SJSA1 (cell line): ENCODE results near the gene COMMD2. TPM values are rescaled to one million over a fixed set of nuclear protein-coding genes. Genes with fewer than 3 reads are reported as not detected.

Source experiments
- DNase-seq, 2 experiments: peaks; one replicate each; pipeline ENCODE4 v3.0.0-alpha.2; 2015 to 2020; ENCODE audit warnings: low spot score in 2 of 2, low read depth in 1 of 2
- H3K27ac ChIP-seq: fragments of 250-450 bp; sonication (Bioruptor Pico); 2 replicates; pipeline ENCODE4 v1.5.1; 2020; ENCODE audit warnings: mild to moderate bottlenecking, moderate library complexity
- H3K27me3 ChIP-seq: fragments of 250-450 bp; sonication (Bioruptor Pico); replicated peaks from 2 replicates; pipeline ENCODE4 v1.5.1; 2020; ENCODE audit warnings: mild to moderate bottlenecking, moderate library complexity
- H3K36me3 ChIP-seq: fragments of 250-450 bp; sonication (Bioruptor Pico); 2 replicates; pipeline ENCODE4 v1.5.1; 2020; ENCODE audit warnings: mild to moderate bottlenecking
- H3K4me1 ChIP-seq: fragments of 250-450 bp; sonication (Bioruptor Pico); replicated peaks from 2 replicates; pipeline ENCODE4 v1.6.1; 2021; ENCODE audit warnings: mild to moderate bottlenecking
- H3K4me3 ChIP-seq: fragments of 250-450 bp; sonication (Bioruptor Pico); 2 replicates; pipeline ENCODE4 v1.5.1; 2020; ENCODE audit warnings: mild to moderate bottlenecking
- H3K9me3 ChIP-seq: fragments of 250-450 bp; sonication (Bioruptor Pico); replicated peaks from 2 replicates; pipeline ENCODE4 v1.5.1; 2020; ENCODE audit warnings: mild to moderate bottlenecking
- total RNA-seq: library from RNA; depleted of rRNA; stranded (reverse); fragments of >200 nt; shearing (Covaris generic); gene quantifications from 2 replicates; pipeline ENCODE4 v1.2.3, GENCODE V29; 2014

The COMMD2 gene
- total RNA-seq, 1 experiment from 2014 or later: 62.8 TPM

- no peak overlapping the region for H3K27ac ChIP-seq
Measured at GRCh38 chr3:149739396-149739795, 12.9 kb downstream of the COMMD2 start.

DNA sequence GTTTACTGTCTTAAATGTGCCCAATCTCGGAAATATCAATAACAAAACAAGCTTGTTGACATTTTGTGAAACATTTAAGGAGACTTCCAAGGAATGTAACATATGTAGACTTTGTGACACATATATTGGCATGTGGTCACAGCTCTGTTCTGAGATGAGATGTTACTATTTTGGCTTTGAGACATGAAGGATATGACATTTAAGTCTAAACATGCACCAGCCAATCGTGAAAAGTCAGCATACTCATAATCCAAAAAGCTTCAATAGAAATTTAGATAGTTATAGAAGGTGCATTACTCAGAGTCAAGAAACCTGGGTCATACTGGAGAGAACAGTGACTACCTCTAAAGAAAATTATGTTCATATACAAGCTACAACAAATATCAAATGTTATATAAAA is 13.4 kb downstream of the COMMD2 start:
- peaks cover 36% of the 10 kb centered on the region for H3K36me3 ChIP-seq
- DNase-seq: no peak
- peaks cover 12% of the 10 kb centered on the region for H3K4me1 ChIP-seq
- H3K27me3 ChIP-seq: no peaks in the 10 kb centered on the region
- H3K27ac ChIP-seq: no peak overlapping the region
- H3K9me3 ChIP-seq: no peaks in the 10 kb centered on the region
- H3K4me3 ChIP-seq: no peak overlapping the region

More at GRCh38 chr3:149739396-149739795, 12.9 kb downstream of the COMMD2 start:
- Histone ChIP-seq H3K4me1 (peaks cover 12% of the 10 kb centered on the region), H3K9me3 (no peaks in the 10 kb centered on the region), H3K27me3 (no peaks in the 10 kb centered on the region), H3K4me3 (no peak overlapping the region), H3K36me3 (peaks cover 40% of the 10 kb centered on the region)
- no peak for DNase-seq

DNA sequence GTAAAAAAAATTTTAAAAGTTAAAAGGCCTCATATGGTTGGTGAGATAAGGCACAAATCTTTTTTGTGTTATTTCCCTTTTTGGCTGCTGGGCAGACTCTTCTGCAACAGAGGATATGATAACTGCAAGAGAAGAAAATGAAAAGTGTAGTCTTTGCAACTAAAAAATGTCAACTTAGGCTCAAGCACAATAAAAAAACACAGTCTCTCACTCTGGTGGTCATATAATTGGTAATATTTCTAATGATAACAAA is 15.4 kb downstream of the COMMD2 start:
- H3K27me3 ChIP-seq: no peaks in the 10 kb centered on the region
- no peak for DNase-seq
- H3K27ac ChIP-seq: no peak overlapping the region
- peaks cover 22% of the 10 kb centered on the region for H3K36me3 ChIP-seq
- peaks cover 12% of the 10 kb centered on the region for H3K4me1 ChIP-seq
- H3K9me3 ChIP-seq: no peaks in the 10 kb centered on the region
- no peak overlapping the region for H3K4me3 ChIP-seq

GRCh38 chr3:149736175-149736952 is 15.9 kb downstream of the COMMD2 start:
- Histone ChIP-seq H3K27ac (0 out of 2 replicates have a peak overlapping the region, but pooled peaks have one; percentile 21), H3K27me3 (no peaks in the 10 kb centered on the region), H3K4me1 (peaks cover 12% of the 10 kb centered on the region), H3K9me3 (no peaks in the 10 kb centered on the region), H3K36me3 (peaks cover 20% of the 10 kb centered on the region), H3K4me3 (no peak overlapping the region)
- peak in 1 of 2 experiments; percentile 47 for DNase-seq

- no peak overlapping the region for H3K27ac ChIP-seq
- H3K4me1 ChIP-seq: peaks cover 12% of the 10 kb centered on the region
- H3K36me3 ChIP-seq: no peaks in the 10 kb centered on the region
- H3K27me3 ChIP-seq: no peaks in the 10 kb centered on the region
- DNase-seq: no peak
- no peaks in the 10 kb centered on the region for H3K9me3 ChIP-seq
- H3K4me3 ChIP-seq: no peak overlapping the region
Measured at GRCh38 chr3:149732234-149732633, 20.1 kb downstream of the COMMD2 start.

DNA sequence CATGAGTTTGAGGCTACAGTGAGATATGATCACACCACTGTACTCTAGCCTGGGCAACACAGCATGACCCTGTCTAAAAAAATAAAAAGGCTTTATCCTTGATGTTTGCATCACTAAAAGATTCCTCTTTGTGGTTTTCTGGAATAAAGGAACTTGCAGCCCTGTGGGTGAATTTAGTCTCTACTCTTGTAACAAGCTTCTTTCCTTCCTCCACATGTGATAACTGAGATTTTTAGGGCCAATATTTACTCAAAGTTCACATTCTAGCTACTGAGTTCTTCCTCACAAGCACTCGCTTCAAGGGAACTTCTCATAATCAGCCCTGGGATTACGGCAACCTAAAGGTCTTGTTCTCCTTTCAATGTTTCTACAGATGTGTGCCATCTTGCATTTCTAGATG is 24.6 kb downstream of the COMMD2 start:
- no peaks in the 10 kb centered on the region for H3K9me3 ChIP-seq
- DNase-seq: no peak
- H3K4me1 ChIP-seq: no peaks in the 10 kb centered on the region
- H3K36me3 ChIP-seq: no peaks in the 10 kb centered on the region
- no peak overlapping the region for H3K4me3 ChIP-seq
- H3K27me3 ChIP-seq: no peaks in the 10 kb centered on the region
- no peak overlapping the region for H3K27ac ChIP-seq

DNA sequence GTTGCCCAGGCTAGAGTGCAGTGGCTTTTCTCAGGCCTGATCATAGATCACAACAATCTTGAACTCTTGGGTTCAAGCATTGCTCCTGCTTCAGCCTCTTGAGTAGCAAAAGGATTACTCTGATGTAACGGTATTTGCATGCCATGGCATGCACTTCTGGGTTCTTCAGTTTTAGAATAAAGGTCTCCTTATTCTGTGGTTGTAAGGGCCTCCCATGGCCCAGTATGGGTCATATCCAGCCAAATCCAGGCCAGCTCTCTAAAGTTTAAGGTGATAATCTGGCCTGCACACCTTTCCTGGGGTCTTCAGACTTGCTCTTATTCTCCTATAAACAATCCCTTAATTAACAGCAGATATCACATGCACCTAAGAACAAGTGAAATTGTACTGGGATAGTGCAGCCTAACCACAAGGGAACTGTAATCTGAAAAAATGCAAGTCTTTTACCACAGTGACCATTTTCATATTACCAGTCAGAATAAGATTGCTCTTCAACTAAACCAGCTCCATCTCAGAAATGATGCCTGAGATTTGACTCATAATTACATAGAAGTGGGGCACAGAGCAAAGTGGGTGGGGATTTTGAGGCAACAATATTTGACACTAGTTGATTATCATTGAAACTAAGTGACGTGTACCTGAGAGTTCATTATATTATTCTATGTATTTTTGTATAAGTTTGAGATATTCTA is 25.4 kb downstream of the COMMD2 start:
- no peak for DNase-seq
- Histone ChIP-seq H3K4me3 (no peak overlapping the region), H3K27ac (no peak overlapping the region), H3K4me1 (no peaks in the 10 kb centered on the region), H3K9me3 (no peaks in the 10 kb centered on the region), H3K27me3 (no peaks in the 10 kb centered on the region), H3K36me3 (no peaks in the 10 kb centered on the region)

- no peaks in the 10 kb centered on the region for H3K9me3 ChIP-seq
- H3K27ac ChIP-seq: no peak overlapping the region
- no peak for DNase-seq
- H3K4me3 ChIP-seq: no peak overlapping the region
- H3K27me3 ChIP-seq: no peaks in the 10 kb centered on the region
- H3K36me3 ChIP-seq: no peaks in the 10 kb centered on the region
- no peaks in the 10 kb centered on the region for H3K4me1 ChIP-seq
Measured at GRCh38 chr3:149723781-149724180, 28.5 kb downstream of the COMMD2 start.

DNA sequence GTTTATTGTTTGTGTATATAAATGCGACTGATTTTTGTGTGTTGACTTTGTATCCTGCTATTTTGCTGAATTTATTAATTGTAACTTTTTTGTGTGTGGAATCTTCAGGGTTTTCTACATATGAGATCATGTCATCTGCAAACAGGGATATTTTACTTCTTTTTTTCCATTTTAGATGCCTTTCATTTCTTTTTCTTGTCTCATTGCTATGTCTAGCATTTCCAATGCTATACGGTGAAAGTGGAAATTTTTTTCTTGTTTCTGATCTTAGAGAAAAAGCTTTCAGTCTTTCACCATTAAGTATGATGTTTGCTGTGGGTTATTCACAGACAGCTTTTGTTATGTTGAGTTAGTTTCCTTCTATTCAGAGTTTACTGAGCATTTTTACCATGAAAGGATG is 31.4 kb downstream of the COMMD2 start:
- H3K27ac ChIP-seq: no peak overlapping the region
- no peak overlapping the region for H3K4me3 ChIP-seq
- no peaks in the 10 kb centered on the region for H3K9me3 ChIP-seq
- no peaks in the 10 kb centered on the region for H3K36me3 ChIP-seq
- peaks cover 4% of the 10 kb centered on the region; the same call in 1 of the 2 replicates for H3K4me1 ChIP-seq
- H3K27me3 ChIP-seq: no peaks in the 10 kb centered on the region
- no peak for DNase-seq

DNA sequence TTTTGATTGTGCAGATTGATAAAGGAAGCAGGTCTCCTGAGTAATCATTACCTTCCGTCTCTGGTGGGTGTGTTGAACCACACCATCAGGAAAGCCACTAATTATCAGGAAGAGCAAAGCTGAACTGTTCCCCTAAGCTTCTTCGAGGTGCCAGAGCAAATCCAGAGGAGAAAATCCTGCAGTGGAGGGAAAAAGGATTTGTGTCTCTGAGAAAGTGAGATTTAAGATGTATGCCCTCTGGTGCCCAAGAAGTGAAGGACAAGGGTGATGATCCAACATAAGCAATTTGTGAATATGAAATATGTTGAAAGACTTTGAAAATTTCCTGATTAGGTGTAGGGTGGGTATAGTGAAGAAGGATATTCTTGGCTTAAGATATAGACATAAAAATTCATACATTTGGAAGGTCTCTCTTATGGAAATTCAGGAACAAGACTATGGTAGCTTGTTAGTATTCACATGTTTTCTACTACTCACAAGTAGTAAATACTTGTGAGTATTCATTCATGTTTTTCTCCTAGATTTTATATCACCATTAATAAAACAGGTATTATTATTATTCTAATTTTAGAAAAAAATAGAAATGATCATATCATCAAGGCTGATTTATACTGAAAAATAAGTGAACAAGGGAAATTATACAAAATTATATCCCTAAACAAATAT is 34.8 kb downstream of the COMMD2 start:
- no peak overlapping the region for H3K4me3 ChIP-seq
- peak in 1 of 2 experiments; percentile 64 for DNase-seq

GRCh38 chr3:149716984-149717383 is 35.3 kb downstream of the COMMD2 start:
- no peaks in the 10 kb centered on the region for H3K36me3 ChIP-seq
- H3K9me3 ChIP-seq: no peaks in the 10 kb centered on the region
- no peak overlapping the region for H3K27ac ChIP-seq
- H3K4me3 ChIP-seq: no peak overlapping the region
- no peaks in the 10 kb centered on the region for H3K27me3 ChIP-seq
- DNase-seq: no peak
- H3K4me1 ChIP-seq: peaks cover 4% of the 10 kb centered on the region; the same call in 1 of the 2 replicates

More for the DNA sequence above, 34.8 kb downstream of the COMMD2 start:
- Histone ChIP-seq H3K4me1 (peaks cover 4% of the 10 kb centered on the region; the same call in 1 of the 2 replicates), H3K9me3 (no peaks in the 10 kb centered on the region), H3K27ac (no peak overlapping the region), H3K36me3 (no peaks in the 10 kb centered on the region), H3K27me3 (no peaks in the 10 kb centered on the region)

DNA sequence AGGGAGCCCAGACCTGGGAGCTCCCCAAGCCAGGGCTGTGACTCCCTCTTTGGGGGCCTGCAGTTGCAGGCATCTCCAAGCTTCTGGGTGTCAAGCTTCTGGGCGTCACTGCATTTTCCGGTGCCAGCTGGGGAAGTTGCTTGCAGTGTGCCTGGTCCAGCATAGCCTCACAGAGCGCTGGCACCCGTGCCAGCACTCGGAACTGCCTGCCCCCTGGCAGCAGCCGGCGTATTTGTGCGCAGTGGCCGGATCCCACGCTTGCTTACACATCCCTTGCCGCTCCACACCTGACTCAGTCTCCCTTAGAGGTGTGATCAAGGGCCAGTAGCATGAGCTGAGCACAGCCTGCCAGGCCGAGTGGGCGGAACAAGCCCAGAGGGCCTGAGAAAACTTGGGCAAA is 37.0 kb downstream of the COMMD2 start:
- H3K27me3 ChIP-seq: no peaks in the 10 kb centered on the region
- no peak overlapping the region for H3K4me3 ChIP-seq
- no peak overlapping the region for H3K27ac ChIP-seq
- H3K36me3 ChIP-seq: no peaks in the 10 kb centered on the region
- H3K9me3 ChIP-seq: no peaks in the 10 kb centered on the region
- H3K4me1 ChIP-seq: peaks cover 4% of the 10 kb centered on the region; the same call in 1 of the 2 replicates
- DNase-seq: no peak

GRCh38 chr3:149713730-149714654 is 38.3 kb downstream of the COMMD2 start:
- no peaks in the 10 kb centered on the region for H3K9me3 ChIP-seq
- H3K27ac ChIP-seq: no peak overlapping the region
- H3K4me3 ChIP-seq: no peak overlapping the region
- H3K27me3 ChIP-seq: no peaks in the 10 kb centered on the region
- no peaks in the 10 kb centered on the region for H3K36me3 ChIP-seq
- DNase-seq: no peak
- peaks cover 4% of the 10 kb centered on the region; the same call in 1 of the 2 replicates for H3K4me1 ChIP-seq
